ENCODE results near the gene APPBP2. TPM values are rescaled to one million over a fixed set of nuclear protein-coding genes. Genes with fewer than 3 reads are reported as not detected.

Gene APPBP2
- total RNA-seq, 4 donors from 2014 or later, result 22.0 to 35.8 (median 30.9) TPM

DNA sequence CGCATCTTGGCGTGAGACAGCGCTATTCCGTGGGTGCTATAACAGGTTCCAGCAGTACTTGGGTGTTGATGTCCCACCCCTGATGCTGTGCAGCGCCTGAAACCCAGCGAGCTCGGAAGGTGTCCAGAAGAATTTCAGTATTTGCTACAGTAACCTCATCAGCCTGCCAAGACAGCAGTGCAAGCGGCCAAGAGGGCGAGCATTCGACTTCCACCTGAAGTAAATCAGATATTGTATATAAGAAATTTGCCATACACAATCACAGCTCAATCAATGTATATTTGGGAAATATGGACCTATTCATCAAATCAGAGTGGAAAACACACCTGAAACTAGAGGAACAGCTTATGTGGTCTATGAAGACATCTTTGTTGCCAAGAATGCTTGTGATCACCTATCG, 13.0 kb downstream of the APPBP2 start:
- TF ChIP-seq, protein P1, sequence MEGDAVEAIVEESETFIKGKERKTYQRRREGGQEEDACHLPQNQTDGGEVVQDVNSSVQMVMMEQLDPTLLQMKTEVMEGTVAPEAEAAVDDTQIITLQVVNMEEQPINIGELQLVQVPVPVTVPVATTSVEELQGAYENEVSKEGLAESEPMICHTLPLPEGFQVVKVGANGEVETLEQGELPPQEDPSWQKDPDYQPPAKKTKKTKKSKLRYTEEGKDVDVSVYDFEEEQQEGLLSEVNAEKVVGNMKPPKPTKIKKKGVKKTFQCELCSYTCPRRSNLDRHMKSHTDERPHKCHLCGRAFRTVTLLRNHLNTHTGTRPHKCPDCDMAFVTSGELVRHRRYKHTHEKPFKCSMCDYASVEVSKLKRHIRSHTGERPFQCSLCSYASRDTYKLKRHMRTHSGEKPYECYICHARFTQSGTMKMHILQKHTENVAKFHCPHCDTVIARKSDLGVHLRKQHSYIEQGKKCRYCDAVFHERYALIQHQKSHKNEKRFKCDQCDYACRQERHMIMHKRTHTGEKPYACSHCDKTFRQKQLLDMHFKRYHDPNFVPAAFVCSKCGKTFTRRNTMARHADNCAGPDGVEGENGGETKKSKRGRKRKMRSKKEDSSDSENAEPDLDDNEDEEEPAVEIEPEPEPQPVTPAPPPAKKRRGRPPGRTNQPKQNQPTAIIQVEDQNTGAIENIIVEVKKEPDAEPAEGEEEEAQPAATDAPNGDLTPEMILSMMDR (IDR thresholded peaks at IDR 0.05), result no peak
- ATAC-seq (ENCODE audit: low FRiP score), result no peak

DNA sequence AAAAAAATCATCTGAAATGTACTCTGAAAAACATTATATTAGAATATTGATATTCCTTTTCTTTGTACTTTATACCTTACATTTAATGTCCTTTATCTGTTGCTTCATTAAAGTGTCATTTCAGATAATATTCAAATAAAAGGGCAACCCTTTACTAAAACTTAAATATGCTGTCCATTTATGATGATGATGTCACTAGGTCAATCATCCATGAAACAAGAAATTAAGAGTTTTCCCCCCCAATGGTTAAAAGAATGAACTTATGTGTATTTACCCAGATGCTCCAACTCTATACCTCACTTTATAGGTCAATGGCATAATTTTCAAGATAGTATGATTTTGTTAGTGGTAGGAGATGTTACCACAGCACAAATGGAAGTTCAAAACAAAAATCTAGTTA, 15.3 kb downstream of the APPBP2 start:
- ATAC-seq (ENCODE audit: low FRiP score), result no peak
- TF ChIP-seq, protein P1 (IDR thresholded peaks at IDR 0.05), result no peak
- DNase-seq (ENCODE audit: low spot score), result no peak

More for the DNA sequence above, 13.0 kb downstream of the APPBP2 start:
- no peak for DNase-seq (ENCODE audit: low spot score)

DNA sequence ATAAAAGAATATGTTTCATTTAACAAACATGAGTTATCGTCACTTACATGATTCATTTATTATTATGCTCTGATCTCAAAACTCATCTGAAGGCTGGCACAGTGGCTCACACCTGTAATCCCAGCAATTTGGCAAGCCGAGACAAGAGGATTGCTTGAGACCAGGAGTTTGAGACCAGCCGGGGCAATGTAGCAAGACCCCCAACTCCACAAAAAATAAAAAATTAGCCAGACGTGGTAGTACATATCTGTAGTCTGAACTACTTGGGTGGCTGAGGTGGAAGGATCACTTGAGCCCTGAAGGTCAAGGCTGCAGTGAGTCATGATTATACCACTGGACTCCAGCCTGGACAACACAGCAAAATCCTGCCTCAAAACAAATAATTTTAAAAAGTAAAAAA, 16.0 kb downstream of the APPBP2 start:
- no peak for DNase-seq (ENCODE audit: low spot score)
- no peak for ATAC-seq (ENCODE audit: low FRiP score)
- TF ChIP-seq, protein P1 (IDR thresholded peaks at IDR 0.05), result no peak

DNA sequence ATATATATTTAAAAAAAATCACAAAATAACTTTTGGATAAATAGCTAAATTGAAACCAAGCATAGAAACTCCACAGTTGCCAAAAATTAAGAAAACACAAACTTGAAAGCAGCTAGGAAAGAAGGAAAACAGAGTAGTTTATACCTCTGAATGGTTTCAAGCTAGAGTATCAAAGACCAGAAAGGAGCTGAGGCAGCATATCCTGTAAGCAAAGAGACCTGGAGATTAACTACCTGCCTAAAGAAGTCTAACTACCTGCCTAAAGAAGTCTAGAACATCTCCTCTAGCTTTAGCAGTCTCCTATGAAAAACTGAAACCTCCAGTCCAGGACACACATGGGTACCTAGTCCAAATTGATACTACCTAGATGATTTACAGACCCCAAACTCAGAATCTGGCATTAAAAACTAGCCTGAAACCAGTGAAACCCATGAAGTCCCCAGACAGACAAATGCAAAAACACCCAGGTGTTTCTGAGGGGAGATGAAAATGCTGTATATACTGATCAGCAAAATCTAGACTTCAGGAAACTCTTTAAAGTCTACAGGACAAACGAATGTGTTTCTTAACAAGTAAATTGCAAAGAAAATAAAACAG, 17.6 kb downstream of the APPBP2 start:
- DNase-seq (ENCODE audit: low spot score) (no peak), ATAC-seq (ENCODE audit: low FRiP score) (no peak)
- TF ChIP-seq, protein P1 (IDR thresholded peaks at IDR 0.05), result no peak

DNA sequence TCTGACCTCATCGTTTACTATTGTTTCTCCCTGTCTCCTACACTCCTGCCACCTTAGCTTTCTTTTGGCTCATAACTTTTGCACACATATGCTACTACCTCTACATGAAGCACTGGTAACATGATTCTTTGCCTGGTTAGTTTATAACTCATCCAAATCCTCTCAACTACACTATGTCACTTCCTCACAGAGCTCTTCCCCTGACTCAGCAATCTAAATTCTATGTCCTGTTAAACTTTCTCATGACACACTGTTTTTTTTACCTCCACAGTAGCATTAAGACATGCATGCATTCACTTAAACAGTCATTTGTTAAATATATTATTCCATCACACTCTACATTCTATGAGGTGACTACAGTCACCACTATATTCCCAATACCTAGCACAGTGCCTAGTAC, 19.7 kb downstream of the APPBP2 start:
- no peak for DNase-seq (ENCODE audit: low spot score)
- TF ChIP-seq, protein P1 (IDR thresholded peaks at IDR 0.05), result no peak
- no peak for ATAC-seq (ENCODE audit: low FRiP score)

DNA sequence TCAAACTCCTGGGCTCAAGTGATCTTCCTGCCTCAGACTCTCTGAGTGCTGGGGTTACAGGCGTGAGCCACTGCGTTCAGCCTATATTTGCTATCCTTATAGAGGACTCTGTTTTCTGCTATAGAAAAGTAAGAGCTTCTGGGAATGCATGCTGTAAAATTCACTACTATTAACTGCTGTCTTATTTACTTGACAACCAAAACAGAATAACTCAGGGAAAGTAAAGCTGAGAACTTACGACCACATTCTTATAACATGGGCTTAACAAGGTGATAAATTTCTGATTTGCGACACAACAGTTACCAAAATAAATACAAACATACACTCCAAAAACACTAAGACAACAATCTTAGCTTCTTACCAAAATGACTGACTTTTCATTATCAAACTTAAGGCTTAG, 23.9 kb downstream of the APPBP2 start:
- no peak for DNase-seq (ENCODE audit: low spot score)
- no peak for ATAC-seq (ENCODE audit: low FRiP score)
- TF ChIP-seq, protein P1 (IDR thresholded peaks at IDR 0.05), result no peak

DNA sequence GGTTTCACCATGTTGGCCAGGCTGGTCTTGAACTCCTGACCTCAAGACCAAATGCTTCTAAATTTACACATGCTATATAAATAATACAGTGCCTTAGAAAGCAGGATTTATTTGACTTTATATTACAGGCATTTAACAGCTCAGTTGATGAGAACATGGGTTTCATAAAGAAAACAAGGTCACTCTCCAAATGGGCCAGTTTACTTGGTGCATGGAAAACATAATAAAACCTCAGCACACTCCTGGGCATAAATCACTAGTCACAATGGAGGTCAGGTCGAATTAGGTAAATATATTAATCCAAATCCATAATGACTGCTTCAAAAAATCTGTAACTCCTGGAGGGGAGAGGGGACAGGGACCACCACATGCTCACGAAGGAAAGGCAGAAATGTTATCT, 24.5 kb downstream of the APPBP2 start:
- TF ChIP-seq, protein P1 (IDR thresholded peaks at IDR 0.05), result no peak
- DNase-seq (ENCODE audit: low spot score) (no peak), ATAC-seq (ENCODE audit: low FRiP score) (no peak)

All from omental fat pad (tissue), 4 donors.